SKM-1 (cell line): ENCODE data around the gene ABLIM2.

ENCODE experiments used
- DNase-seq: peaks from one replicate; lab custom pipeline; 2025; ENCODE audit not compliant: unreplicated experiment; lab: John Stamatoyannopoulos, UW

The ABLIM2 gene

GRCh38 chr4:8008391-8008790 lies 150.2 kb downstream of the ABLIM2 start:
- no peak for DNase-seq

DNA sequence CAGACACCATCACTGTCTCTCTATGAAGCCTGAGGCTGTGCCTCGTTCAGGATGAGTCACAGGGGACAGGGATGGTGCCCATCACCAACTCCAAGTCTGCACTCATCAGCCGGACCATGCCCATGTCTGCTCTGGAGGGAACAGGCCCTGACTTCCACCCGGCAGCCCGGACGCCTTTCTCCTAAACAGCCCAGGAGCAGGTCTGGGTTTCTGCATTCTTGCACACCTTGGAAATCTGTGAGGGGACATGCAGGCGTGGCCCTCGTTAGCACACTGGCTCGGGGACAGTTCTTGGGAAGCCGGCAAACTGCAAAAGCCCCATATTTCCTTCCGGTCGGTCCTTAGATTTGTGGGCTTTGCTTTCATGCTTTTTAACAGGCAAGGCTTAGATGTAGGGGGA lies 151.0 kb downstream of the ABLIM2 start:
- DNase-seq, result no peak

GRCh38 chr4:8006471-8006870 lies 152.1 kb downstream of the ABLIM2 start:
- no peak for DNase-seq

GRCh38 chr4:8005814-8006215 lies 152.8 kb downstream of the ABLIM2 start:
- DNase-seq, result no peak

DNA sequence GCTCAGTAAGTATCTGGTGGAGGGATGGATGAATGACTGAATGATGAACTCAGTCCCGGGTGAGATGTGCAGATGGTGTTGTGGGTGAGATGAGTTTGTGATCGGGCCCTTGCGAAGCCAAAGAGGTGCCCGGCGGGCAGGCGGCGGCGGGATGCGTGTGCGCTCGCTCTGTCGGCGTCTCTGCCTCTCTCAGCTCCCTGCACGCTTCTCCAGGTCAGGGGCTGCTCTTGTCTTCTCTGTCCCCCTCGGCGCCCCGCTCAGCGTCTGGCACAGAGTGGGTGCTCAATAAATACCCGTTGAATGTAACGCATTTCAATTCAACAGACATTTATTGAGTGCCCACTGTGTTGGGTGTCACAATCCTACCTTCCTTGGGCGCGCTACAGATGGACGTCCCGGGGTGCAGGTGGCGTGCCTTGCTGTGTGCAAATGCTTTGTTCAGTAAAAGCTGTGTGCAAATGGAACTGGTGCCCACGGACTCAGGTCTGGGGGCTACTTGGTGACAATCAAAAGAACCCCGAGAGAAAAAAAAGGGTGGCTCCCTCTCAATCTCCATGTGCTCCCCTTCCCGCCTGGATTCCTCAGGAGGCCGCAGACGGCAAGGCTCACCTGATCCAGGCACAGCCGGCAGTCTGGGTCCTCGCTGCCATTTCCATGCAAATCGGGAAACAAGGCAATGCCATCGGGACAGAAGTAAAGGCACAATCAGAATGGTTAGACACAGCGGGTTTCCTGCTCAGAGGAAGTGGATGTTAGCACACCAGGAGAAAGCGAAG lies 153.4 kb downstream of the ABLIM2 start:
- DNase-seq, result no peak

DNA sequence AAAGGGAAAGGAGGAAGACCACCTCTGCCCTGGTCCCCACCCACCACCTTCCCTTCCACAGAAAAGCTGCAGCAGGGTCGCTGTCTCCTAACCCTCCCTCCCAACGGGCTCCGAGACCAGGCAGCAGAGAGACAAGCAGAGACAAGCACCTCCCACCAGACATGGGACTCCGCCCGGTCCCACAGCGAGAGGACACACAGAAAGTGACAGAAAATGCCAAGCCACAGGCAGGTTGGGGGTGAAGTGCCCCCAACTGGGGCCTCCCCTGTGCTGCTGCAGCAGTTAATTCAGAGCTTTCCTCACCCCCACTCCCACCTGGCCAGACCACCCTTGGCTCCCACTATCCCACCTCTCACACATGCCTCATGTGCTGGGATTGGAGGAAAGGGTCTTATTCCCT lies 154.5 kb downstream of the ABLIM2 start:
- DNase-seq, result no peak

DNA sequence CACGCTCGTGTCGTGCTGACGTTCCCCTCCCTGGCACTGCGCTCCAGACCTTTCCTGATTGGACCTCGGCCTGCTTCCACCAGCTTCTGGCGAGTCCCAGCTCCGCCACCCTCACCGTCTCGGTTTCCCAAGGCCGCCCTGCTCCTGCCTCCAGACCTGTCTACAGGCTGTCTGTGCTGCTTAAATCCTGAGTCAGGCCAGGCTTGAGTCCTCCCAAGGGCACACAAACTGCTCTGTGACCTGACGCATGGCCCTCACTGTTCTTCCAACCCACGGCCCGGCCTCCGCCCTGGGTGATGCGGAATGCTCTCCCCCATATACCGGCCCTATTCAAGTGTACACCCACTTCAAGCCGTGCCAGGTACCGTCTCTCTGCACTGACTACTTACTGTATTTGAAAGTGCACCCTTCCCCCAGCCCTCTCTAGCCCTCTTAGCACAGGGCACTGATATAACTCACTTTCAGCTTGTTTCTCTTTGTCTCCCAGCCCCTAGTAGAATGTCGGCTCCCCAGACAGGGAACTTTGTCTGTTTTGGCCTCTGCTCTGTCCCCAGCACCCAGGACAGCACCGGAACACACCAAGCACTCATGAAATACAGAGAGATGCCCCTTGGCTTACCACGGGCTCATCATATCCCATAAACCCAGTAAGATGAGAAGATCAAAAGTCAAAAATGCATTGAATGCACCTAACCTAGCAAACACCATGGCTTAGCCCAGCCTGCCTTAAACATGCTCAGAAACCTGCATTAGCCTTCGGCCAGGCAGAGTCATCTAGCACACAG lies 155.9 kb downstream of the ABLIM2 start:
- no peak for DNase-seq

- DNase-seq, result no peak
Observed at GRCh38 chr4:8001564-8002355, 156.9 kb downstream of the ABLIM2 start.

DNA sequence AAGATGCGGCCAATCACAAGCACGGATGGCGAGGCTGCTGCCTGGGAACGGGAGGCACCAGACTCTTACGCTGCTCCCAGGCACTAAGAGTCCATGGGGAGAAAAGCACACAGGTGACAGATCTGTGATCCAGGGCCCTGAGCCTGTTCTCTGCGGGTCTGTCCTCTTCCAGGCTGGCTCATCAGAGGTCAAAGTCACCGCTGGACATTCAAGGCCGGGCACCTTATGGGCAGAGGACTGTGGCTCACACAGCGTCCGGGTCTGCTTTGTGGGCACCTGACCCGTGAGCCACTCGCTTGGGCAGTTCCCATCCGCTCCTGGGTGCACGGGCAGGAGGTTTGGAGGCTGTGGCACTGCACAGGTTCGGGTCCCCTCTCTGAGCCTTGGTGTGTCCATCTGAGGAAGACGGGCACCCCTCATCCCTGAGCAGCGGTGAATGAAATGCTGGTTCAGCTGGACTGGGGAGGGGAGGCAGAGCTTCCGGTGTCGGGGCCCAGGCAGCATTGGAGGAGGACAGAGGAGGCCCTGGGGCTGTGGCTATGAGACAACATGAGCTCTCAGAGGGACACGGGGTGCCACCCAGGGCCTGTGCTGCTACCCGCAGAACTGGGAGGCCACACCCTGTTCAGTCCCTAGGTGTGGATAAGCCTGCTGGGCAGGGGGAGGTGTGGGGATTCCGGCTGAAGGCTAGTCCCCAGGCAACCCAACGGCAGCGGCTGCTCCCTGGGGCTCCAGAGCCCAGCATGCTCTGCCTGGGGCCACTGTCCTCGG lies 157.7 kb downstream of the ABLIM2 start:
- DNase-seq, result no peak

DNA sequence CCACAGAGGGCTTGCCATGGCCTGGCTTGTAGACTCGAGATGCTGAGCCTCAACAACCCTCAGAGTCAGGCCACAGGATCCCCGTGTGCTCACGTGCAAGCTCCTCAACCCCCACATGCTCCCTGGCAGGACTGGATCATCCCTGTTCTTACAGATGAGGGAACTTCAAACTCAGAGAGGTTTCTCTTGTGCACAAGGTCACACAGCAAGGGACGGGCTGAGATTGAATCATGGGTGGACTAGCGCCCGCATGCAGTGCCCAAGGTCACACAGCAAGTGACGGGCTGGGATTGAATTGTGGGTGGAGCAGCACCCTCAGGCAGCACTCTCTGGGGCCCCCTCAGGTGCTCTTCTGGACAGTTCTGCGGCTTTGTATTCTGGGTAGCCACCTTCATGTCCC lies 158.4 kb downstream of the ABLIM2 start:
- no peak for DNase-seq

GRCh38 chr4:7999695-8000094 lies 158.9 kb downstream of the ABLIM2 start:
- DNase-seq, result no peak

DNA sequence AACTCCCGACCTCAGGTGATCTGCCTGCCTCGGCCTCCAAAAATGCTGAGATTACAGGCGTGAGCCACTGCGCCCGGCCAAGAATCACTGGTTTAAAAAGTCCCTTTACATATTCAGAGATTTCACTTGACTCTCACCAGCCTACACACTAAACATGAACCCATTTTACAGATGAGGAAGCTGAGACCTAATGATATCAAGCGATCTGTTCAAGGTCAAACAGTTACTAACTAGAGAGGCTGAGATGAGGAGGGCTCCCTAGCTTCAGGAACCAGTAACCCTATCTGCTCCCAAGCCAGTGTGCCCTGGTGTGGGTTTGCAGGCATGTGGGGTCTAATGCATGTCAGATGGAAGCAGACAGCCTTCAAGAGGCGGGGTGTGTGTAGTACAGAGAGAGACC lies 159.3 kb downstream of the ABLIM2 start:
- DNase-seq, result no peak

GRCh38 chr4:7998447-7998846 lies 160.2 kb downstream of the ABLIM2 start:
- DNase-seq, result no peak

GRCh38 chr4:7995866-7996265 lies 162.7 kb downstream of the ABLIM2 start:
- DNase-seq, result no peak

DNA sequence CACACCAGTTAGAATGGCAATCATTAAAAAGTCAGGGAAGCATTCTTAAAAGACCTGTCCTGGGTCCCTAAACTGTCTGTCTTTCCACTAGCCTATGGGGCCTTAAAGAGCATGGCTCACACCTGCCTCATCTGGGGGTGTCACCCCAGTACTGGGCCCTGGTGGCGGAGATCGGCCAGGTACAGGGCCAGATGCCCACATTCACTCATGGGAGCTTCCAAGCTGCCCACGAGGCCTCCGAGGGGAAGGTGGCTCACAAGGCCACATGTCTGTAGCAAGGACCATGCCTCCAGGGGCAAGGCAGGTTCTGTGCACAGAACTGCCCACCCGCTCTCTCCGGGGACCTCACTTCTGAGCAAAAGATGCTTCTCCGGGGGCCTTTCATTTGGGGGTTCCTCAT lies 163.5 kb downstream of the ABLIM2 start:
- no peak for DNase-seq

DNA sequence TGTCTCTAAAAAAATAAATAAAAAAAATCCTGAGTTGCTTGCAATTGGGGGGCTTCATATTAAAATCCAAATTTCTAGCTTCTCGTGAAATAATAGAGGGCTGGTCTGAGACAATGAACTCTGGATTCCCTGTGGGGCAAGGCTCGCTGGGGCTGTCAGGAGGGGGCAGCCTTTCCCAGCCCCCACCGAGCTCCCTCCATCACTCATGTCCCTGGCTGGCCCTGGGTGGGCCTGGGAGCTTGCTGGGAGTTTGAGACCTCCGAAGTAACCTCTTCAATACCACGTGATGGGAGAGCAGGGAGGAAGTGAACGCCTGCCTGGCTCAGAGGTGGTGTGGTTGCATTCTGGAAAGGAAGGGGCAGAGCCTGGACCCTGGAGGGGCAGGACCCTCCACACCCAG lies 164.9 kb downstream of the ABLIM2 start:
- DNase-seq, result no peak

DNA sequence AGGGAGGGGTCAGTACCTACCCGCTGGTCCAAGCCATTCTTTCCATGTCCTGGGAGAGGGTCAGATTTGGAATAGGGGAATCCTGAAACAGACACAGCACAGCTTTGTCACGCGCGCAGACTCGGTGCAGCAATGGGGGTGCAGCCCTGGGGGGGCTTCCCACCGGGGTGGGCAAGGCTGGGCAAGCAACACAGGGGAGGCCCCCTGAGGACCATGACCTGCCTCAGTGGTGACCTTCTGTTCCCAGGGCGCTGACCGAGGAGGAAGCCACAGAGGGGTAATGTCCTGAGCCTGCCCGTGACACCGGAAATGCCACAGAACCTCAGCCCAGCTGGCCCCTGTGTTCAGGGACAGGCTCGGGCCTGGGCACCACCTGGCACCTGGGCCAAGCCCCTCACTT lies 165.8 kb downstream of the ABLIM2 start:
- DNase-seq, result no peak

- DNase-seq, result no peak
Observed at GRCh38 chr4:7990807-7991459, 167.7 kb downstream of the ABLIM2 start.

DNA sequence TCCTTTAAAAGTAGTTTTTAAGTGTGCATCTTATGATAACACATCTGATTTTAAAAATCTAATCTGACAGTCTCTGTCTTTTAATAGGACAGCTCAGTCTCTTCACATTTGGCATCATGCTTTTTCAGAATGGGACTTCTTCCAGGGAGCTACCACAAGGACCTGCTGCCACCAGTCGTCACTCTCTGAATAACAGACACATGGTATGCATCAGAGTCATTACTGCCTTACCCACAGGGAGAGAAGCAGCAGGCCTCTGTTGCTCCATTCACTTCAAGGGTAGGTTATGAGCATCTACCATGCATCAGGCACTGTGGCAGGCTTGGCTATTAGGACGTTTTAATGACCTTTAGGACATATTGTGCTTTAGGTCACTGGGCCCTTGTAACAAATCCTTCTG lies 169.0 kb downstream of the ABLIM2 start:
- no peak for DNase-seq

GRCh38 chr4:7988437-7988836 lies 170.2 kb downstream of the ABLIM2 start:
- DNase-seq, result no peak
